Karpas-422 (cell line): ENCODE data around the gene NEGR1. TPM values are rescaled to one million over a fixed set of nuclear protein-coding genes. Genes with fewer than 3 reads are reported as not detected.
"Not testable (repeated sequence)": the region's sequence is repeated elsewhere in the genome, so short reads cannot be mapped to it uniquely, and the experiment has no call there.

Experiments
- DNase-seq: peaks from one replicate; pipeline ENCODE4 v3.0.0-alpha.2; 2015
- H2AFZ ChIP-seq: fragments of 200-600 bp; sonication (generic); 2 replicates; pipeline ENCODE4 v1.6.1; 2014; ENCODE audit warnings: antibody characterized with exemption, low read length, mixed read lengths
- H3K27ac ChIP-seq: fragments of 200-600 bp; sonication (generic); 2 replicates; pipeline ENCODE4 v1.5.1; 2014; ENCODE audit warnings: mild to moderate bottlenecking, low read length, moderate library complexity
- H3K27me3 ChIP-seq: fragments of 200-600 bp; sonication (generic); 2 replicates; pipeline ENCODE4 v1.6.1; 2014; ENCODE audit warnings: low read length, mixed read lengths
- H3K36me3 ChIP-seq: fragments of 200-600 bp; sonication (generic); 2 replicates; pipeline ENCODE4 v1.6.1; 2014; ENCODE audit warnings: low read length, mixed read lengths; ENCODE audit not compliant: insufficient read depth
- H3K4me1 ChIP-seq: fragments of 200-600 bp; sonication (generic); 2 replicates; pipeline ENCODE4 v1.6.1; 2014; ENCODE audit warnings: mild to moderate bottlenecking, low read length, mixed read lengths
- H3K4me2 ChIP-seq: fragments of 200-600 bp; sonication (generic); 2 replicates; pipeline ENCODE4 v1.6.1; 2014; ENCODE audit warnings: low read length, low read depth, mild to moderate bottlenecking; ENCODE audit not compliant: poor library complexity, severe bottlenecking
- H3K4me3 ChIP-seq: fragments of 200-600 bp; sonication (generic); 2 replicates; pipeline ENCODE4 v1.5.1; 2014; ENCODE audit warnings: mild to moderate bottlenecking, antibody characterized with exemption, low read length, mixed read lengths
- H3K79me2 ChIP-seq: fragments of 200-600 bp; sonication (generic); 2 replicates; pipeline ENCODE4 v1.6.1; 2014; ENCODE audit warnings: mild to moderate bottlenecking, low read length, mixed read lengths
- H3K9ac ChIP-seq: fragments of 200-600 bp; sonication (generic); 2 replicates; pipeline ENCODE4 v1.6.0; 2014; ENCODE audit warnings: low read length
- H3K9me2 ChIP-seq: fragments of 200-600 bp; sonication (generic), shearing (Covaris generic); replicated peaks from 2 replicates; pipeline ENCODE4 v1.6.0; 2014; ENCODE audit warnings: mild to moderate bottlenecking, low read length, moderate library complexity; ENCODE audit not compliant: insufficient read depth
- H3K9me3 ChIP-seq: fragments of 300-700, 200-600 bp; sonication (generic); 2 replicates; pipeline ENCODE4 v1.6.1; 2014; ENCODE audit warnings: low read length, mixed read lengths
- H4K20me1 ChIP-seq: fragments of 200-600 bp; sonication (generic); 2 replicates; pipeline ENCODE4 v1.6.1; 2014; ENCODE audit warnings: mild to moderate bottlenecking, antibody characterized with exemption, low read length, low read depth; ENCODE audit not compliant: insufficient read depth
- total RNA-seq: library from RNA; depleted of rRNA; stranded (reverse); fragments of >200 nt; shearing (Covaris generic); gene quantifications from 2 replicates; pipeline ENCODE4 v1.2.3, GENCODE V29; 2014; ENCODE audit warnings: low replicate concordance

NEGR1 gene
- total RNA-seq, 1 experiment from 2014 or later: not detected

- no peak for DNase-seq
- H3K9ac ChIP-seq: no peak overlapping the region
- H3K36me3 ChIP-seq: no peaks in the 10 kb centered on the region
- no peaks in the 10 kb centered on the region for H3K27me3 ChIP-seq
- H3K27ac ChIP-seq: no peak overlapping the region
- H4K20me1 ChIP-seq: no peaks in the 10 kb centered on the region
- H3K79me2 ChIP-seq: no peaks in the 10 kb centered on the region
- H3K4me2 ChIP-seq: no peak overlapping the region
- no peaks in the 10 kb centered on the region for H3K9me2 ChIP-seq
- H3K4me3 ChIP-seq: no peak overlapping the region
- H3K9me3 ChIP-seq: peaks cover 19% of the 10 kb centered on the region
- H3K4me1 ChIP-seq: no peaks in the 10 kb centered on the region
- H2AFZ ChIP-seq: no peak overlapping the region
These were observed 365.4 kb downstream of the NEGR1 start for GRCh38 chr1:71916894-71917293.

GRCh38 chr1:71914626-71915025 is 367.7 kb downstream of the NEGR1 start:
- no peak overlapping the region for H3K9ac ChIP-seq
- peaks cover 27% of the 10 kb centered on the region for H3K9me3 ChIP-seq
- H3K79me2 ChIP-seq: no peaks in the 10 kb centered on the region
- H3K27me3 ChIP-seq: no peaks in the 10 kb centered on the region
- no peaks in the 10 kb centered on the region for H3K36me3 ChIP-seq
- no peaks in the 10 kb centered on the region for H4K20me1 ChIP-seq
- no peak for DNase-seq
- no peak overlapping the region for H2AFZ ChIP-seq
- no peaks in the 10 kb centered on the region for H3K9me2 ChIP-seq
- no peak overlapping the region for H3K4me3 ChIP-seq
- no peak overlapping the region for H3K4me2 ChIP-seq
- H3K27ac ChIP-seq: no peak overlapping the region
- H3K4me1 ChIP-seq: no peaks in the 10 kb centered on the region

- H3K9me2 ChIP-seq: no peaks in the 10 kb centered on the region
- no peaks in the 10 kb centered on the region for H3K79me2 ChIP-seq
- DNase-seq: no peak
- no peak overlapping the region for H3K4me2 ChIP-seq
- H3K27ac ChIP-seq: no peak overlapping the region
- H3K4me1 ChIP-seq: no peaks in the 10 kb centered on the region
- no peak overlapping the region for H3K9ac ChIP-seq
- H4K20me1 ChIP-seq: no peaks in the 10 kb centered on the region
- no peak overlapping the region for H3K4me3 ChIP-seq
- H3K36me3 ChIP-seq: no peaks in the 10 kb centered on the region
- peaks cover 28% of the 10 kb centered on the region for H3K9me3 ChIP-seq
- H2AFZ ChIP-seq: no peak overlapping the region
- H3K27me3 ChIP-seq: no peaks in the 10 kb centered on the region
These were observed 373.4 kb downstream of the NEGR1 start for GRCh38 chr1:71908871-71909390.

GRCh38 chr1:71908303-71908702 is 374.0 kb downstream of the NEGR1 start:
- no peaks in the 10 kb centered on the region for H3K79me2 ChIP-seq
- no peaks in the 10 kb centered on the region for H3K27me3 ChIP-seq
- H4K20me1 ChIP-seq: no peaks in the 10 kb centered on the region
- no peak overlapping the region for H3K27ac ChIP-seq
- DNase-seq: no peak
- no peaks in the 10 kb centered on the region for H3K36me3 ChIP-seq
- H3K4me2 ChIP-seq: no peak overlapping the region
- no peaks in the 10 kb centered on the region for H3K9me2 ChIP-seq
- H3K4me1 ChIP-seq: no peaks in the 10 kb centered on the region
- H3K4me3 ChIP-seq: no peak overlapping the region
- H3K9me3 ChIP-seq: peaks cover 25% of the 10 kb centered on the region
- no peak overlapping the region for H2AFZ ChIP-seq
- H3K9ac ChIP-seq: no peak overlapping the region

GRCh38 chr1:71899881-71900280 is 382.5 kb downstream of the NEGR1 start:
- Histone ChIP-seq H3K36me3 (no peaks in the 10 kb centered on the region), H3K27ac (no peak overlapping the region), H3K9ac (no peak overlapping the region), H3K4me2 (no peak overlapping the region), H3K9me3 (peaks cover 12% of the 10 kb centered on the region; the same call in 1 of the 2 replicates), H3K4me3 (no peak overlapping the region), H2AFZ (no peak overlapping the region), H3K9me2 (no peaks in the 10 kb centered on the region), H3K4me1 (no peaks in the 10 kb centered on the region), H4K20me1 (no peaks in the 10 kb centered on the region), H3K27me3 (no peaks in the 10 kb centered on the region), H3K79me2 (no peaks in the 10 kb centered on the region)
- DNase-seq: no peak

- H2AFZ ChIP-seq, H4K20me1 ChIP-seq, H3K79me2 ChIP-seq, DNase-seq, H3K4me3 ChIP-seq, H3K4me2 ChIP-seq, H3K4me1 ChIP-seq, H3K9ac ChIP-seq, H3K27ac ChIP-seq, H3K9me2 ChIP-seq, H3K36me3 ChIP-seq, H3K27me3 ChIP-seq: not testable (repeated sequence)
- peaks cover 19% of the 10 kb centered on the region for H3K9me3 ChIP-seq
These were observed 394.2 kb downstream of the NEGR1 start for GRCh38 chr1:71888166-71888565.

GRCh38 chr1:71885171-71885570 is 397.2 kb downstream of the NEGR1 start:
- Histone ChIP-seq H3K79me2 (no peaks in the 10 kb centered on the region), H3K27me3 (no peaks in the 10 kb centered on the region), H3K4me3 (no peak overlapping the region), H2AFZ (no peak overlapping the region), H3K9ac (no peak overlapping the region), H3K4me1 (no peaks in the 10 kb centered on the region), H3K36me3 (no peaks in the 10 kb centered on the region), H3K9me3 (peaks cover 34% of the 10 kb centered on the region), H4K20me1 (no peaks in the 10 kb centered on the region), H3K27ac (no peak overlapping the region), H3K4me2 (no peak overlapping the region), H3K9me2 (no peaks in the 10 kb centered on the region; the same call in 1 of the 2 replicates)
- no peak for DNase-seq

- no peaks in the 10 kb centered on the region for H3K27me3 ChIP-seq
- no peak overlapping the region for H3K9ac ChIP-seq
- no peaks in the 10 kb centered on the region for H3K4me1 ChIP-seq
- H3K36me3 ChIP-seq: no peaks in the 10 kb centered on the region
- H2AFZ ChIP-seq: no peak overlapping the region
- H4K20me1 ChIP-seq: no peaks in the 10 kb centered on the region
- H3K79me2 ChIP-seq: no peaks in the 10 kb centered on the region
- no peak overlapping the region for H3K27ac ChIP-seq
- H3K9me3 ChIP-seq: peaks cover 34% of the 10 kb centered on the region
- H3K4me3 ChIP-seq: no peak overlapping the region
- no peak overlapping the region for H3K4me2 ChIP-seq
- DNase-seq: no peak
- no peaks in the 10 kb centered on the region; the same call in 1 of the 2 replicates for H3K9me2 ChIP-seq
These were observed 399.7 kb downstream of the NEGR1 start for GRCh38 chr1:71882637-71883036.

- Histone ChIP-seq H3K36me3 (no peaks in the 10 kb centered on the region), H3K9ac (no peak overlapping the region), H3K9me3 (peaks cover 36% of the 10 kb centered on the region), H3K4me3 (no peak overlapping the region), H2AFZ (no peak overlapping the region), H3K27ac (no peak overlapping the region), H4K20me1 (no peaks in the 10 kb centered on the region), H3K79me2 (no peaks in the 10 kb centered on the region), H3K4me2 (no peak overlapping the region), H3K27me3 (no peaks in the 10 kb centered on the region), H3K9me2 (no peaks in the 10 kb centered on the region; the same call in 1 of the 2 replicates), H3K4me1 (no peaks in the 10 kb centered on the region)
- no peak for DNase-seq
These were observed 400.1 kb downstream of the NEGR1 start for GRCh38 chr1:71882226-71882625.
